ENCODE measurements around the gene ZNF593OS. TPM values are rescaled to one million over a fixed set of nuclear protein-coding genes. Genes with fewer than 3 reads are reported as not detected.
A peak's percentile ranks its signal among the peaks of the same experiment; 100 is the strongest.

ZNF593OS gene
- polyA plus RNA-seq, 1 experiment: not detected

GRCh38 chr1:26162220-26162709, 9.4 kb downstream of the ZNF593OS start:
- POLR2A ChIA-PET: no interaction called here
- no peak for DNase-seq (ENCODE audit: low read depth, low spot score)
- H3K27me3 ChIP-seq (ENCODE audit: control insufficient read depth, insufficient read depth, low read length): peaks cover 25% of the 10 kb centered on the region

GRCh38 chr1:26161415-26162219, 10.0 kb downstream of the ZNF593OS start:
- 0 out of 2 replicates have a peak, but pooled peaks have one; percentile 24 for TF ChIP-seq CTCF (IDR thresholded peaks at IDR 0.05; ENCODE audit: low read depth, low read length)
- DNase-seq (ENCODE audit: low read depth, low spot score): no peak
- ChIA-PET CTCF (interaction anchor here (1.0 to 1.1 kb wide), 2 partner anchors 29 to 255 kb away, joined by 3 read pairs; no protein-coding TSS in a partner anchor), POLR2A (no interaction called here)
- Histone ChIP-seq H3K4me3 (ENCODE audit: low read depth, low read length) (peak overlapping the region; percentile 46), H3K9me3 (ENCODE audit: control insufficient read depth, insufficient read depth, low read length) (no peaks in the 10 kb centered on the region; the same call in 1 of the 2 replicates), H3K27me3 (ENCODE audit: control insufficient read depth, insufficient read depth, low read length) (peaks cover 27% of the 10 kb centered on the region), H3K27ac (ENCODE audit: low read depth, low read length) (no peak overlapping the region)

More at GRCh38 chr1:26162220-26162709, 9.4 kb downstream of the ZNF593OS start:
- CTCF ChIA-PET: interaction anchor here (0.8 to 1.6 kb wide), 2 partner anchors 18 to 19 kb away, joined by 6 to 7 read pairs; no protein-coding TSS in a partner anchor
- H3K4me3 ChIP-seq (ENCODE audit: low read depth, low read length): peak overlapping the region; percentile 45
- no peaks in the 10 kb centered on the region; the same call in 1 of the 2 replicates for H3K9me3 ChIP-seq (ENCODE audit: control insufficient read depth, insufficient read depth, low read length)
- no peak overlapping the region for H3K27ac ChIP-seq (ENCODE audit: low read depth, low read length)
- TF ChIP-seq CTCF (IDR thresholded peaks at IDR 0.05; ENCODE audit: low read depth, low read length): no peak

- no peak for DNase-seq (ENCODE audit: low read depth, low spot score)
- CTCF ChIA-PET: interaction anchor here (1.0 to 1.1 kb wide), 2 partner anchors 28 to 256 kb away, joined by 3 read pairs; no protein-coding TSS in a partner anchor
- H3K4me3 ChIP-seq (ENCODE audit: low read depth, low read length): no peak overlapping the region
Measured at GRCh38 chr1:26160527-26161414, 10.9 kb downstream of the ZNF593OS start.

DNA sequence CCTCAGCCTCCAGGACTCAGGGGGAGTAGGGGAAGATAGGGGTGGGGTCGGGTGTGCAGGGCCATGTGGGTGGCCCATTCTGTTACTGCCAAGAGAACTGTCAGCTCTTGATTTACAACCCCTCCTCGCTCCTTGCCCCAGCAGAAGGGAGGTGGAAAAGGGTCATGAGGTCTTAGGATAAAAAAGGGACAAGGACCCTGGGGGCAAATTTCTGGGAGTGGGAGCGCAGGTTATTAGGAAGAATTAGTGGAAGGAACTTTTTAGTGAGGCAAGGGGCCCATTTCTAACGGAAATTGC, 11.9 kb downstream of the ZNF593OS start:
- no peaks in the 10 kb centered on the region; the same call in 1 of the 2 replicates for H3K9me3 ChIP-seq (ENCODE audit: control insufficient read depth, insufficient read depth, low read length)
- ChIA-PET CTCF (no interaction called here), POLR2A (no interaction called here)
- no peak overlapping the region for H3K4me3 ChIP-seq (ENCODE audit: low read depth, low read length)
- no peak for TF ChIP-seq CTCF (IDR thresholded peaks at IDR 0.05; ENCODE audit: low read depth, low read length)
- DNase-seq (ENCODE audit: low read depth, low spot score): no peak
- peaks cover 38% of the 10 kb centered on the region for H3K27me3 ChIP-seq (ENCODE audit: control insufficient read depth, insufficient read depth, low read length)
- no peak overlapping the region for H3K27ac ChIP-seq (ENCODE audit: low read depth, low read length)

More at GRCh38 chr1:26160527-26161414, 10.9 kb downstream of the ZNF593OS start:
- no peak for TF ChIP-seq CTCF (IDR thresholded peaks at IDR 0.05; ENCODE audit: low read depth, low read length)
- POLR2A ChIA-PET: interaction anchor here (0.7 kb wide), 1 partner anchor 16 kb away, joined by 3 read pairs; no protein-coding TSS in a partner anchor
- H3K27me3 ChIP-seq (ENCODE audit: control insufficient read depth, insufficient read depth, low read length): peaks cover 30% of the 10 kb centered on the region
- H3K9me3 ChIP-seq (ENCODE audit: control insufficient read depth, insufficient read depth, low read length): no peaks in the 10 kb centered on the region; the same call in 1 of the 2 replicates
- H3K27ac ChIP-seq (ENCODE audit: low read depth, low read length): no peak overlapping the region
